Vagina (tissue), 2 donors: ENCODE results near the gene PPP2R5C.
"Not testable (repeated sequence)": the region's sequence is repeated elsewhere in the genome, so short reads cannot be mapped to it uniquely, and the experiment has no call there.

Experiments
- CTCF ChIP-seq, 3 experiments: fragments of 450-650 bp in 2 of 3; fragments of 200-600 bp in 1 of 3; sonication (generic) in 1 of 3; IDR thresholded peaks; one replicate each; pipeline ENCODE4 v1.5.1; 2017 to 2019; ENCODE audit warnings: antibody characterized with exemption in 3 of 3, mild to moderate bottlenecking in 2 of 3, moderate library complexity in 2 of 3
- POLR2A ChIP-seq, 2 donors: fragments of 450-650 bp; IDR thresholded peaks; one replicate each; pipeline ENCODE4 v1.6.1; 2017; ENCODE audit warnings: antibody characterized with exemption in 2 of 2, mild to moderate bottlenecking in 2 of 2, moderate library complexity in 2 of 2
- POLR2AphosphoS5 ChIP-seq, 2 donors: sonication (generic); formaldehyde crosslinking; IDR thresholded peaks; one replicate each; pipeline ENCODE4 v1.9.0; 2017; ENCODE audit warnings: antibody characterized with exemption in 2 of 2, mild to moderate bottlenecking in 2 of 2, low read depth in 1 of 2; ENCODE audit not compliant: insufficient read depth in 1 of 2

DNA sequence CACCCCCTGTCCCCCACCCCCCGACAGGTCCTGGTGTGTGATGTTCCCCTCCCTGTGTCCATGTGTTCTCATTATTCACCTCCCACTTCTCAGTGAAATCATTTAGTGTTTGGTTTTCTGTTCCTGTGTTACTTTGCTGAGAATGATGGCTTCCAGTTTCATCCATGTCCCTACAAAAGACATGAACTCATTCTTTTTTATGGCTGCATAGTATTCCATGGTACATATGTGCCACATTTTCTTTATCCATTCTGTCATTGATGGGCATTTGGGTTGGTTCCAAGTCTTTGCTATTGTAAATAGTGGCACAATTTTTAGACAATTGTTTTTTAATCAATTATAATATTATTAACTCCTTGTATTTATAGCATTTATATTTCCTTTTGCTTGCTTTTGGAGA, 44.7 kb downstream of the PPP2R5C start:
- TF ChIP-seq POLR2AphosphoS5 (IDR thresholded peaks at IDR 0.05; ENCODE audit: insufficient read depth in 1 of 2, low read depth in 1 of 2); CTCF (IDR thresholded peaks at IDR 0.05); POLR2A (IDR thresholded peaks at IDR 0.05): not testable (repeated sequence)
